Measurements from ENCODE around the gene F2RL1. TPM values are rescaled to one million over a fixed set of nuclear protein-coding genes. Genes with fewer than 3 reads are reported as not detected.
"Not testable (repeated sequence)": the region's sequence is repeated elsewhere in the genome, so short reads cannot be mapped to it uniquely, and the experiment has no call there.

The F2RL1 gene, protein sequence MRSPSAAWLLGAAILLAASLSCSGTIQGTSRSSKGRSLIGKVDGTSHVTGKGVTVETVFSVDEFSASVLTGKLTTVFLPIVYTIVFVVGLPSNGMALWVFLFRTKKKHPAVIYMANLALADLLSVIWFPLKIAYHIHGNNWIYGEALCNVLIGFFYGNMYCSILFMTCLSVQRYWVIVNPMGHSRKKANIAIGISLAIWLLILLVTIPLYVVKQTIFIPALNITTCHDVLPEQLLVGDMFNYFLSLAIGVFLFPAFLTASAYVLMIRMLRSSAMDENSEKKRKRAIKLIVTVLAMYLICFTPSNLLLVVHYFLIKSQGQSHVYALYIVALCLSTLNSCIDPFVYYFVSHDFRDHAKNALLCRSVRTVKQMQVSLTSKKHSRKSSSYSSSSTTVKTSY
- total RNA-seq (2014; rRNA removed; shearing (Covaris generic)), result 2.1 and 3.0 TPM in 2 replicates
- 0.43 and 3.6 TPM in 2 replicates for polyA plus RNA-seq (2014; cell fraction: nucleus; rRNA removed)

DNA sequence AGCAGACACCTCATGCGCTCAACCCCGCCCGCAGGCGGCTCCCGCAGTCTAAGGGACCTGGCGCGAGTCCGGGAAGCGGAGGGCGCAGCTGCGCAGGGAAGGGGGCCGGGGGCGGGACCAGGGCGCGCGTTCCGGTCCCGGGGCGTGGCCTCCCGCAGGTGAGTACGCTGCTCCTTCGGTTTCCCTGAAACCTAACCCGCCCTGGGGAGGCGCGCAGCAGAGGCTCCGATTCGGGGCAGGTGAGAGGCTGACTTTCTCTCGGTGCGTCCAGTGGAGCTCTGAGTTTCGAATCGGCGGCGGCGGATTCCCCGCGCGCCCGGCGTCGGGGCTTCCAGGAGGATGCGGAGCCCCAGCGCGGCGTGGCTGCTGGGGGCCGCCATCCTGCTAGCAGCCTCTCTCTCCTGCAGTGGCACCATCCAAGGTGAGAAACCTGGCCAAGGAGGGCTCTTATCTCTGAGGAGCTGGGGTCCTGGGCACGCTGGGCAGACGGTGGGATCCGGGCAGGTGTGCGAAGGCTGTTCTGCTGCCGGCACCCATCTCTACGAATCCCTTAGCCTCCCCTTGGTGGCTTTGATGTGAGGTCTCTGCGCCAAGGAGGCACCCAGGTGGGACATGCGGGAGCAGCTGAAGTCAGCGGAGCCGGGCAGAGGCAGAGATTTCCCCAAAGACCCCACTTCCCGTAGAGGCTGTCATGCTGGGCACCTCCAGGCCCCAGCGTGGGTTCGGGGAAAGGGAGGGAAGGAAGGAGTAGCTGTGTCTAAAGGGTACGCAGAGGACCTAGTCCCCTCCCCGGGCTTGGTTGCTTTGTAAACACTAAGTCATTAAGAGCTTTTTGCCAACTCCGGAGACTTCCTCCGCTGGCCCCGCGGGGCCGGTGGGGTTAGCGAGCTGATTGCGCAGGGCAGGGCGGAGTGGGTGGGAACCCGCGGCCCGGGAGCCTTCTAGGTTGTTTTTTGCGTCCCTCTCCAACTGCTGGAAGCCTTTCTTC is at the start of gene F2RL1:
TSS of gene F2RL1 (plus strand) at position 187 of the 988 bp plus-strand sequence. CDS start at position 340, 153 bp downstream.
- DNase-seq (ENCODE audit: extremely low read depth, low read depth), result no peak

- DNase-seq (ENCODE audit: extremely low read depth, low read depth), result not testable (repeated sequence)
Observed at GRCh38 chr5:76771041-76771440, 47.8 kb upstream of the F2RL1 start.

DNA sequence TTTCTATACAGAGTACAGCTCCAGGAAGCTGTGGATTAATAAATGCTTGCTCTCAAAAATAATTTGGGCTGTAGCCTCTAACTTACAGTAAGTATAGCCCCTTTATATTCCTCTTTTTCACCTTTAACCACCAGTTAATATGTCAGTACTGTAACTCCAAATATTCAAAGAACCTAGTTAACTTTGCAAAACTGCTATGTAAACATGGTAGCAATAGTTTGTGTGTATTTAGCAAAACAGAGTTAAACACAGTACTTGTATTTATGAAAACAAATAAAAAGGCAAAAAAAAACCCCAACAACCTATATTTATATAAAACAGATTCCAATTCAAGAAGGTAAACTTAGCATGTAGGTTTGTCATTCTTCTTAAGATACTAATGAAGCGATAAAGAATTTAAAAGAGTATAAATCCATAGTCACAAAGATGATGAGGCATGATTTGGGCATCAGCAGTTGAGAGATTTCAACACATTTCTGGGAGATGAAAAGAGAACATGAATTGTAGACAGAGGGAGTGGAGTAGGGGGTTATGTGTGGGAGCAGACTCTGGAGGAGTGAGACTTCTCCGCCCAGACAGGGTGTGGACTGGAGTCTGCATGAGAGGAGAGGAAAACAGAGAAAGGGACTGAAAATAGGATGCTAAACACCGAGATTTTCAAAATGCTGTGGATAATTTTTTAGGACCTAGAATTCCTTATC is 47.0 kb upstream of the F2RL1 start:
- DNase-seq (ENCODE audit: extremely low read depth, low read depth), result no peak

DNA sequence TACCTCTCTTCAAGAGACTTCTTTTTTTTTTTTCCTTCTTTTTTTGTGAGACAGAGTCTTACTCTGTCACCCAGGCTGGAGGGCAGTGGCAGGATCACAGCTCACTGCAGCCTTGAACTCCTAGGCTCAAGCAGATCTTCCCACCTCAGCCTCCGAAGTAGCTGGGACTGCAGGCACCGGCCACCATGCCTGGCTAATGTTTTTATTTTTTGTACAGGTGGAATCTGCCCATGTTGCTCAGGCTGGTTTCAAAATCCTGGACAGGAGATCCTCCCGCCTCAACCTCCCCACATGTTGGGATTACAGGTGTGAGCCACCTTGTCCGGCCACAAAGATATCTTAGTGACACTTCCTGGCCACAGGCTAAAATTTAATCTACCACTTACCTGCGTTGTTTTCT is 42.9 kb upstream of the F2RL1 start:
- no peak for DNase-seq (ENCODE audit: extremely low read depth, low read depth)

- no peak for DNase-seq (ENCODE audit: extremely low read depth, low read depth)
Observed at GRCh38 chr5:76776391-76776790, 42.4 kb upstream of the F2RL1 start.

DNA sequence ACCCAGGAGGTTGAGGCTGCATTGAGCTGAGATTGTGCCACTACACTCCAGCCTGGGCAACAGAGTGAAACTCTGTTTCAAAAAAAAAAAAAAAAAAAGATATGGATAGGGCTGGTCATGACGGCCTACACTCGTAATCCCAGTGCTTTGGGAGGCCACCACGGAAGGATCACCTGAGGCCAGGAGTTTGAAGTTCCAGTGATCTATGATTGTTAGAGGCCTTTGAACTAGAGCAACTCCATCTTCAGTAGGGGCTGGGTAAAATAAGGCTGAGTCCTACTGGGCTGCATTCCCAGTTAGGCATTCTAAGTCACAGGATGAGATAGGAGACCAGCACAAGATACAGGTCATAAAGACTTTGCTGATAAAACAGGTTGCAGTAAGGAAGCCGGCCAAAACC is 38.2 kb upstream of the F2RL1 start:
- not testable (repeated sequence) for DNase-seq (ENCODE audit: extremely low read depth, low read depth)

- DNase-seq (ENCODE audit: extremely low read depth, low read depth), result no peak
Observed at GRCh38 chr5:76781775-76782174, 37.1 kb upstream of the F2RL1 start.

GRCh38 chr5:76782444-76782843 is 36.4 kb upstream of the F2RL1 start:
- DNase-seq (ENCODE audit: extremely low read depth, low read depth), result no peak

DNA sequence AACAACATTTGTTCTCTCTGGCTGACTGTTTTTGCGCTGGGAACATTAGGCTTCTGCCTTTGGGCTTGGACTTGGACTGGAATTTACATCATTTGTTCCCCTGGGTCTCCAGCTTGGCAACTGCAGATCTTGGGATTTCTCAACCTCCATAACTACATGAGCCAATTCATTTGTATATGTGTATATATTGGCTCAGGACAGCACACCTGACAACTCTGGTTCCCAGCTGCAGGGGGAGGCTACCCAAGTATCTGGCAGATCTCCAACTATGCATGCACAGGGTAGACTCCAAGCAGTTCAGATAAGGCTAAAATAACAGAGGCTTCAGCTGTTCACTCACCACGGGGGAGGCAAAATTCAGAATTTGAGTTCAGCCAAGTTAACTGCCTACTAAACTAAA is 31.6 kb upstream of the F2RL1 start:
- DNase-seq (ENCODE audit: extremely low read depth, low read depth), result no peak

DNA sequence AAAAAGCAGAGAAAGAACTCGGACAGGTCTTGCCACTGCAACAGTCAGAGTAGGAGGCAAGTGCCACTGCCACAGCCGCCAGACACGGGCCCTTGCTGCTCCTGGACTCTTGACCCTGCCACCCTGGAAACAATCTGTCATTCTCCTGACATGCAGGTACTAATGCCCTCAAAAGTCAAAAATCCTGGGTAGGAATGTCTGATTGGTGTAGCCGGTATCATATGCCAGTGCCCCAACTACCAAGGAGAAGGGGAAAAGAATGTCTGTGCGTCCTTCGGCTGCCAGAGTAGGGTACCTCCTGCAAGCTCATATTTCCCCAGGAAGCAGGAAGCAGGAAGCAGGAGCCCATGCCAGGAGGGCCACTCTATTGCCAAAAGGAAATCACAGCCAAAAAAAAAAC is 30.5 kb upstream of the F2RL1 start:
- DNase-seq (ENCODE audit: extremely low read depth, low read depth), result no peak

- DNase-seq (ENCODE audit: extremely low read depth, low read depth), result not testable (repeated sequence)
Observed at GRCh38 chr5:76789275-76789674, 29.6 kb upstream of the F2RL1 start.

DNA sequence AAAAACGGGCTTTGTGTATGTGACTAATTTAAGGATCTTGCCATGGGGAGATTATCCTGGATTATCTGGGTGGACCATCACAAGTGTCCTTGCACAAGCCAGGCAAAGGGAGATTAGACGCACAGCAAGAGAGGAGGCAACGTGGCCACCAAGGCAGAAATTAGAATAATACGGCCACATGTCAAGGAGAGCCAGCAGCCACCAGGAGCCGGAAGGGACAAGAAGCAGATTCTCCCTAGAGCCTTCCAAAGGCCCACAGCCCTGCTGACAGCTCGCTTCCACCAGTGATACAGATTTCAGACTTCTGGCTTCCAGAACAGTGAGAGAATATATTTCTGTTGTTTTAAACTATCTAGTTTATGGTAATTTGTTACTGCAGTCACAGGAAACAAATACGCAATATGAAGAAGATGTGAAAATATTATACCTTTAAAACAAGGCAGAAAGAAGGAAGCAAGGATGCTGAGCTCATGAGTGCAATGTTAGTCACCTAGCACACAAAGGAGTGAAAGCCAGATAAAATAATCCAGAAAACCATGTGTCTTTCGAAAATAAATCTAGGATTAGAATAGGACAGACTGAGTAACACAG is 28.7 kb upstream of the F2RL1 start:
- DNase-seq (ENCODE audit: extremely low read depth, low read depth), result peak; percentile 86

DNA sequence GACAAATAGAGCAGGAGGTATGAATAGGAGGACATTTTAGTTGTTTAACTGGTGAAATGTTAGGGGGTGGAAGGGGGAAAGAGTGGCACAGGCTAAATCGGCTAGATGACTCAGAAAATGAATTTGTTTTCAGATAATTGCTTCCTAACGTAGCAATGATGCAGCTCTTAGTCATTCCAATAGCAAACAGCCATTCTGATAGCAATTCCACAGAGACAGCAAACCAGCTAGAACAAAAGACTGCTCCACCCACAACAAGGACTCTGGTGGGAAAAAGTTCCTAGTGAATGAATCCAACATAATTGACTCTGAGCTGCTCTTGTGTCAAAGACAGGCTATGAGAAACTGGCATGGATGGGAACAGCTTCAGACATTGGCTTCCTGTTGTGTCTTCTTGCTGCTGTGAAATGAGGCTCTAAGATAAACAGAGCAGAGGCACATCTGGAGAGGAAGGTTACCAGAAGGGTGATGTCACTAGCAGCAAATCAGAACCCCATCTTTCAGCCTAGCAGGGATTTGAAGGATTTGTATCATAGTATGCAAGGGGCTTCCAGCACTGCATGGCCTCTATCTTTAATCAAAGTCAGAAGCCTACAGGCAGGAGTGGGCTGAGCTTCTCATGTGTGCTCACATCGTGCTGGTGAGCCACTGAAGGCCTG is 28.1 kb upstream of the F2RL1 start:
- DNase-seq (ENCODE audit: extremely low read depth, low read depth), result peak; percentile 95

GRCh38 chr5:76791461-76791860 is 27.4 kb upstream of the F2RL1 start:
- no peak for DNase-seq (ENCODE audit: extremely low read depth, low read depth)

DNA sequence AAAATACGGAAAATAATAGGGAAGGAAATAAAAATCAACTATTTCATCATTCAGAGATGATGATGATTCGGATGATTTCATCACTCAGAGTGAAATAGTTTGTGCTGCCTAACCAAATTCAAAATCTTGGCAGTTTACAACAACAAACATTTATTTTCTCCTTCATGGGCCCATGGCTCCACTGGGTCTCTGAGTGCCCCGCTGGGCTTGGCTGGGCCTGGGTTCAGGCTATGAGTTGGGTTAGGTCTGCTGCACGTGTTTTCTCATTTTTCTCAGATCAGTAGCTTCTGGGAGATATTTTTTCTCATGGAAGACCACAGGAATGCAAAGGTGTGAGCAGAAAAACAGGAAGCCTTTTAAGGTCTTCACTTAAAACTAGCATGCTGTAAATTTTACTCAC is 24.0 kb upstream of the F2RL1 start:
- DNase-seq (ENCODE audit: extremely low read depth, low read depth), result no peak

GRCh38 chr5:76799588-76799987 is 19.2 kb upstream of the F2RL1 start:
- DNase-seq (ENCODE audit: extremely low read depth, low read depth), result no peak

GRCh38 chr5:76800579-76800978 is 18.3 kb upstream of the F2RL1 start:
- no peak for DNase-seq (ENCODE audit: extremely low read depth, low read depth)

DNA sequence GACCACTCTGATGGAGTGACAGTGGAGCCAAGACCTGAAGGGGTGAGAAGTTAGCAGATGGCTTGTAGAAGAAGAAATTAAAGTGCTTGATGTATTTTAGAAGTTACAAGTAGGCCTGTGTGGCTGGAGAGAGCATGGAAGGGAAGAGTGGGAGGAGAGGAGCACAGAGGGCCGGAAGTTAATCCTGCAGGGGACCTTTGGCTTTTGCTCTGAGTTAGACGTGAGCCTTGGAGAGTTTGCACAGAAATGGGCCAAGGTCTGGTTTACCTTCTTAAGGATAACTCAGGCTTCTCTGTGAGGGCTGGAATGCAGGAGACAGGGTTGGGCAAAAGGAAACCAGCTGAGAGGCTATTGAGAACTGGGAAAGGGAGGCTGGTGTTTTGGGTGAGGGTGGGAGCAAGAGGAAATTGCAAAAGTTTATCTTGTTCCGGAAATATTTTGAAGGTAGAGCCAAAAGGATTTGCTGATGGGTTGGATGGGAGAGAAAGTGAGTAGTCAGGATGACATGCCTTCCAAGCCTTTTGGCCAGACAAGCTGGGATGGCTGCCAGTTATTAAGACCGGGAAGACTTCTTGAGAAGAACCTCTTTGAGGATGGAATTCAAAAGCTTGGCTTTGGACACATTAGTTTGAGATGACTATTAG is 17.5 kb upstream of the F2RL1 start:
- no peak for DNase-seq (ENCODE audit: extremely low read depth, low read depth)

GRCh38 chr5:76801803-76802195 is 17.0 kb upstream of the F2RL1 start:
- no peak for DNase-seq (ENCODE audit: extremely low read depth, low read depth)
